Upper lobe of right lung (tissue), 1 donor: ENCODE results near the gene SPINK5. TPM values are rescaled to one million over a fixed set of nuclear protein-coding genes. Genes with fewer than 3 reads are reported as not detected.

Source experiments
- ATAC-seq: fragments of 200-7000 bp; cut with Tn5 transposase; one replicate; pipeline ENCODE4 v1.9.1; 2020; ENCODE audit warnings: mild to moderate bottlenecking, moderate library complexity
- DNase-seq: peaks from one replicate; pipeline ENCODE4 v3.0.0-alpha.2; 2020
- H3K27ac ChIP-seq: fragments of 200-600 bp; one replicate; pipeline ENCODE4 v1.8.0; 2022
- H3K27me3 ChIP-seq: fragments of 200-600 bp; one replicate; pipeline ENCODE4 v1.8.0; 2022; ENCODE audit warnings: mild to moderate bottlenecking
- H3K36me3 ChIP-seq: fragments of 200-600 bp; one replicate; pipeline ENCODE4 v1.8.0; 2022
- H3K4me1 ChIP-seq: fragments of 200-600 bp; one replicate; pipeline ENCODE4 v1.8.0; 2022
- H3K4me3 ChIP-seq: fragments of 200-600 bp; one replicate; pipeline ENCODE4 v1.8.0; 2022; ENCODE audit warnings: mild to moderate bottlenecking
- H3K9me3 ChIP-seq: fragments of 200-600 bp; one replicate; pipeline ENCODE4 v1.8.0; 2022
- intact Hi-C: fragments of 100-400 bp; cut with DNase I; formaldehyde crosslinking; loops from one replicate; pipeline ENCODE4 v1.11.0; 2022
- total RNA-seq: library from RNA; stranded (reverse); fragmentation: NEBNext Ultra II Directional; extraction: Animal tissue kit (Norgen Biotek cat#: 25700); gene quantifications from one replicate; pipeline ENCODE4 v1.2.1, GENCODE V29; 2021
- TF ChIP-seq, protein P1 (sequence below): fragments of 200-600 bp; IDR thresholded peaks from one replicate; pipeline ENCODE4 v1.8.0; 2022; ENCODE audit warnings: antibody characterized with exemption
- donor health status: DM: no; HTN: yes; CAD: no; lungs with severe emphysema.

The SPINK5 gene
- total RNA-seq, 1 donor from 2014 or later = 3.2 TPM

DNA sequence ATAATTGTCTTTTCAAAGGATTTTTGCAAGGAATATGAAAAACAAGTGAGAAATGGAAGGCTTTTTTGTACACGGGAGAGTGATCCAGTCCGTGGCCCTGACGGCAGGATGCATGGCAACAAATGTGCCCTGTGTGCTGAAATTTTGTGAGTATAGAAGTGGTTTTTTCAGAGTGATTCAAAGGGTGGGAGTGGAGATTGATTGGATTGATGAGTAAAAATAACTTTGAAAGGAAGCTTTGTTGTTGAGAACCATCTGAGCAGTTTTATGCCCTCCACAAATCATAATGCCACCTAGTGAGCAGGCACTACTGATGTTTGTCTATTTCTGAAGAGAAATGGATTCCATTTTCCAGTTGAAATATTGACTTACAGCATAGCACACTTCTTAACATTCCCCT lies 30.6 kb downstream of the SPINK5 start:
- ATAC-seq (no peak), DNase-seq (no peak)
- Histone ChIP-seq H3K4me3 (no peak overlapping the region), H3K27me3 (no peaks in the 10 kb centered on the region), H3K4me1 (peaks cover 4% of the 10 kb centered on the region), H3K27ac (no peak overlapping the region), H3K9me3 (no peaks in the 10 kb centered on the region), H3K36me3 (no peaks in the 10 kb centered on the region)
- intact Hi-C loops = no loop called here
- TF ChIP-seq, protein P1, sequence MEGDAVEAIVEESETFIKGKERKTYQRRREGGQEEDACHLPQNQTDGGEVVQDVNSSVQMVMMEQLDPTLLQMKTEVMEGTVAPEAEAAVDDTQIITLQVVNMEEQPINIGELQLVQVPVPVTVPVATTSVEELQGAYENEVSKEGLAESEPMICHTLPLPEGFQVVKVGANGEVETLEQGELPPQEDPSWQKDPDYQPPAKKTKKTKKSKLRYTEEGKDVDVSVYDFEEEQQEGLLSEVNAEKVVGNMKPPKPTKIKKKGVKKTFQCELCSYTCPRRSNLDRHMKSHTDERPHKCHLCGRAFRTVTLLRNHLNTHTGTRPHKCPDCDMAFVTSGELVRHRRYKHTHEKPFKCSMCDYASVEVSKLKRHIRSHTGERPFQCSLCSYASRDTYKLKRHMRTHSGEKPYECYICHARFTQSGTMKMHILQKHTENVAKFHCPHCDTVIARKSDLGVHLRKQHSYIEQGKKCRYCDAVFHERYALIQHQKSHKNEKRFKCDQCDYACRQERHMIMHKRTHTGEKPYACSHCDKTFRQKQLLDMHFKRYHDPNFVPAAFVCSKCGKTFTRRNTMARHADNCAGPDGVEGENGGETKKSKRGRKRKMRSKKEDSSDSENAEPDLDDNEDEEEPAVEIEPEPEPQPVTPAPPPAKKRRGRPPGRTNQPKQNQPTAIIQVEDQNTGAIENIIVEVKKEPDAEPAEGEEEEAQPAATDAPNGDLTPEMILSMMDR = no peak

DNA sequence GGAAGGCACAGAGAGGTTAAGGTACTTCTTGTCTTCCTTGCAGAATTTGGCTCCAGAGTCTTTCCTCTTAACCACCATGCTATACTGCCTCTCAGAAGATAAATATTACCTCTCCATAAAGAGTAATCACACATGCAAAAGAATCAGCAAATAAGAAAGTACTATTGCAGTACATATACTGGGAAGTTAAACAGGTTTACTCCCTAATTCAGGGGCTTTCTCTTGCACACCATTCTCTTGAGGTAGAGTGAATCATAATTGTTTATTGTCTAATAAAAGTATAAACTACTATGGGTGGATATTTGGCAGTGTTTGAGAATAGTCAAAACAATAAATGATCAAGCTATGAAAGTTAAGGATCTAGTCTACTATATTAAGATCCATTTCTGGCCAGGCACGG lies 40.4 kb downstream of the SPINK5 start:
- intact Hi-C loops = no loop called here
- no peaks in the 10 kb centered on the region for H3K36me3 ChIP-seq
- H3K4me1 ChIP-seq = no peaks in the 10 kb centered on the region
- TF ChIP-seq, protein P1 = no peak
- no peak overlapping the region for H3K4me3 ChIP-seq
- no peaks in the 10 kb centered on the region for H3K27me3 ChIP-seq
- DNase-seq (no peak), ATAC-seq (no peak)
- no peaks in the 10 kb centered on the region for H3K9me3 ChIP-seq
- H3K27ac ChIP-seq = no peak overlapping the region

DNA sequence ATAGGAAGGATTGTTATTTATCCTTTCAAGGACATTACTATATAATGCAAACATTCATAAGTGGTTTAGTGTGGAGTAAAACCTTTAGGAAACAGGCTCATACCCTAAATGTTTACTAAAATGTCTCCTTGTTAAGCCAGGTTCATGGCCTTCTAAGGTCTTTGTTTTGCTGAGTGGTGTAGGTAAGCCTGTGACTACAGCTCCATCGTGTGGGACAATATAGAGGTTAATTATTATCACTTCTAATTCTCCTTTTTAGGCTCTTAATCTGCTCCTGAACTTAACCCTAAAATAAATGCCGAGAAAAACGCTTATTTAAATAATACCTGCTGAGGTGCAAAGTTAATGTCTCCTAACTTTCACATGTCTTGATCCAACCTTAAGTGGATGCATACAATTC lies 43.8 kb downstream of the SPINK5 start:
- H3K4me1 ChIP-seq = no peaks in the 10 kb centered on the region
- no peaks in the 10 kb centered on the region for H3K36me3 ChIP-seq
- no peak overlapping the region for H3K4me3 ChIP-seq
- intact Hi-C loops = no loop called here
- no peaks in the 10 kb centered on the region for H3K27me3 ChIP-seq
- TF ChIP-seq, protein P1 = peak; percentile 21
- no peaks in the 10 kb centered on the region for H3K9me3 ChIP-seq
- ATAC-seq (peak; percentile 68), DNase-seq (no peak)
- H3K27ac ChIP-seq = no peak overlapping the region

DNA sequence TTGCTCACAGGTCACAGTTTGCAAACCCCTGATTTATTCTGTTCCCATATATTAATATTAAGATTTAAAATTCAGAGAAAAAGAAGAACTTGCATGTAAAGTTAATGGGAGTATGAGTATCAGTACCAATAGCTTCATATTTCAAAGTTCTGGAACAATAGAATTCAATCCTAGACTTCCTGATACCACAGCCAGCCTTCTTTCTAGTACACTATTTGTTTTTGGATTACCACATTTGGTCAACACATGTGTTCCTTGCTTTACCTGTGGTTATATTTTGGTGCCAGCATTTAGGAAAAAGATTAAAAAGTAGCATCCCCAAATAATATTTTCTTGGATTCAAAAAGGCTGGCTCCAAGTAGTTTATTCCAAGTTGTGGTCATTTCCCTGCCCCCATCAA lies 49.5 kb downstream of the SPINK5 start:
- Histone ChIP-seq H3K27me3 (no peaks in the 10 kb centered on the region), H3K36me3 (no peaks in the 10 kb centered on the region), H3K4me1 (no peaks in the 10 kb centered on the region), H3K4me3 (no peak overlapping the region), H3K9me3 (no peaks in the 10 kb centered on the region), H3K27ac (no peak overlapping the region)
- intact Hi-C loops = no loop called here
- ATAC-seq = no peak
- TF ChIP-seq, protein P1 = no peak
- no peak for DNase-seq

DNA sequence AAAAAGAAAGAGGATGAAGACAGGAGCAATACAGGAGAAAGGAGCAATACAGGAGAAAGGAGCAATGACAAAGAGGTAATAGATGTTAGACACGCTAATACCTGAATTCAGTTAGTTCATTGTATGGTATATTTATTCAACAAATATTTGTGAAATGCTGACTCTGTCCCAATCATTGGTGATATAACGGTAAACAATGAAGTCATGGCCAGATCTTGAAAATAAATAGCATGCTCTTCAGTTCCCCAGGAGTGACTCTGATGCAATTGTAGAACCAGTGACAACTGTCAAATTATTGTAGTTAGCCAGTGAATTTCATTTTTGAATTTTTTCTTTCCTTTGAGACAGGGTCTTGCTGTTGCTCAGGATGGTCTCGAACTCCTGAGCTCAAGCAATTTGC lies 56.5 kb downstream of the SPINK5 start:
- TF ChIP-seq, protein P1 = no peak
- intact Hi-C loops = no loop called here
- Histone ChIP-seq H3K4me1 (no peaks in the 10 kb centered on the region), H3K4me3 (no peak overlapping the region), H3K9me3 (no peaks in the 10 kb centered on the region), H3K27me3 (no peaks in the 10 kb centered on the region), H3K27ac (no peak overlapping the region), H3K36me3 (no peaks in the 10 kb centered on the region)
- DNase-seq (no peak), ATAC-seq (no peak)

DNA sequence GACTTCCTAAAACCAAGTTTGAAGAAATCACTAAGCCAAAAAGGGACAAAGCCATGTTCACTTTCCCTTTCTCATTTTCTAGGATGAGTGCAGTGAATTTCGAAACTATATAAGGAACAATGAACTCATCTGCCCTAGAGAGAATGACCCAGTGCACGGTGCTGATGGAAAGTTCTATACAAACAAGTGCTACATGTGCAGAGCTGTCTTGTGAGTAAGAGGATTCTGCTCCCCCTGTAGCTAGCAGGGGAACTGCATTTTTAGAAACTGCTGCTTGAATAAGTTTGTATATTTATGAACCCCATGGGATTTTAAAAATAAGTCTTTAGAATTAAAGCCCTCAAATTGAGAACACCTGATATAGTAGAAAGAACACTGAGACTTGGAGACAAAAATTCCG lies 61.9 kb downstream of the SPINK5 start:
- TF ChIP-seq, protein P1 = no peak
- intact Hi-C loops = no loop called here
- DNase-seq (no peak), ATAC-seq (no peak)
- Histone ChIP-seq H3K27ac (no peak overlapping the region), H3K27me3 (no peaks in the 10 kb centered on the region), H3K4me3 (no peak overlapping the region), H3K9me3 (no peaks in the 10 kb centered on the region), H3K36me3 (no peaks in the 10 kb centered on the region), H3K4me1 (no peaks in the 10 kb centered on the region)
